SU-DHL-6 (cell line): ENCODE measurements around the gene CLIP2.
"Not testable (repeated sequence)": the region's sequence is repeated elsewhere in the genome, so short reads cannot be mapped to it uniquely, and the experiment has no call there.

ENCODE experiments used
- H2AFZ ChIP-seq: fragments of 200-600 bp; sonication (generic); 2 replicates; pipeline ENCODE4 v1.6.1; 2014; ENCODE audit warnings: low read depth, mild to moderate bottlenecking, moderate library complexity, mixed read lengths, antibody characterized with exemption, low read length; ENCODE audit not compliant: severe bottlenecking
- H3F3A ChIP-seq: fragments of 200-600 bp; shearing (Covaris generic); 2 replicates; pipeline ENCODE4 v1.6.0; 2016; ENCODE audit warnings: antibody characterized with exemption, mild to moderate bottlenecking; ENCODE audit not compliant: insufficient read depth
- H3K27ac ChIP-seq: fragments of 200-600 bp; sonication (generic); 2 replicates; pipeline ENCODE4 v1.5.1; 2016; ENCODE audit warnings: low read depth, mild to moderate bottlenecking, low read length, moderate library complexity, mixed read lengths
- H3K27me3 ChIP-seq: fragments of 200-600 bp; sonication (generic), shearing (Covaris generic); 2 replicates; pipeline ENCODE4 v1.6.0; 2014; ENCODE audit warnings: mild to moderate bottlenecking, low read length
- H3K36me3 ChIP-seq: fragments of 200-600 bp; sonication (generic); 2 replicates; pipeline ENCODE4 v1.6.1; 2014; ENCODE audit warnings: mild to moderate bottlenecking, low read length, mixed read lengths
- H3K4me2 ChIP-seq: fragments of 300-600, 200-600 bp; shearing (Covaris generic), sonication (generic); 2 replicates; pipeline ENCODE4 v1.6.0; 2014; ENCODE audit warnings: low read length, low read depth, mild to moderate bottlenecking; ENCODE audit not compliant: poor library complexity, severe bottlenecking
- H3K4me3 ChIP-seq: fragments of 200-600 bp; sonication (generic); 2 replicates; pipeline ENCODE4 v1.5.1; 2014; ENCODE audit warnings: antibody characterized with exemption, low read length, mild to moderate bottlenecking, mixed read lengths; ENCODE audit not compliant: insufficient read depth, poor library complexity, severe bottlenecking
- H3K79me2 ChIP-seq: fragments of 200-600 bp; sonication (generic); 2 replicates; pipeline ENCODE4 v1.6.1; 2014; ENCODE audit warnings: mild to moderate bottlenecking, low read length, moderate library complexity; ENCODE audit not compliant: insufficient read depth
- H3K9ac ChIP-seq: fragments of 200-600 bp; sonication (generic); 2 replicates; pipeline ENCODE4 v1.7.0; 2014; ENCODE audit warnings: mild to moderate bottlenecking, low read length
- H3K9me2 ChIP-seq: fragments of 200-600 bp; sonication (generic); replicated peaks from 2 replicates; pipeline ENCODE4 v1.6.1; 2014; ENCODE audit warnings: low read length; ENCODE audit not compliant: insufficient read depth
- H3K9me3 ChIP-seq: fragments of 200-600 bp; sonication (generic); 2 replicates; pipeline ENCODE4 v1.6.1; 2014; ENCODE audit warnings: low read length, mixed read lengths; ENCODE audit not compliant: insufficient read depth
- H4K20me1 ChIP-seq: fragments of 200-600 bp; sonication (generic); 2 replicates; pipeline ENCODE4 v1.6.1; 2014; ENCODE audit warnings: low read depth, mild to moderate bottlenecking, antibody characterized with exemption, low read length, moderate library complexity, mixed read lengths
- EZH2phosphoT487 ChIP-seq: fragments of 200-600 bp; sonication (generic), shearing (Covaris generic); conservative IDR thresholded peaks from 2 replicates; pipeline ENCODE4 v1.6.1; 2018; ENCODE audit warnings: mild to moderate bottlenecking, antibody characterized with exemption, low read length, moderate library complexity, mixed read lengths
- TF ChIP-seq, protein P1 (sequence below): fragments of 200-600 bp; sonication (generic); IDR thresholded peaks from one replicate; pipeline ENCODE4 v1.5.1; 2017; ENCODE audit warnings: antibody characterized with exemption, mild to moderate bottlenecking, low read length, moderate library complexity; ENCODE audit not compliant: insufficient read depth, poor library complexity, severe bottlenecking

Gene CLIP2

DNA sequence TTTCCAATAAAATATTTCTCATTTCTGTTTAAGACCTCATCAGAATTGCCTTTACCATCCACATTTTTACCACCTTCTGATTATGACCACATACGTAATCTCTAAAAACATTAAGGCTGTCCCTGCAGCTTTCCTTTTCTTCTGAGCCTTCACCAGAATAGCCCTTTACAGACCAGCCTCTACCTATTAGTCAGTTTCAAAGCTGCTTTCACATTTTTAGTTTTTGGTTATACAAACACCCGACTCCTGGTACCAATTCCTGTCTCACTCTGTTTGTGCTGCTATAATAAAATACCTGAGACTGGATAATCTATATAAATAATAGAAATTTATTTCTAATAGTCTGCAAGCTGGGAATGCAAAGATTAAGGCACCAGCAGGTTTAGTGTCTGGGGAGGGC is 149.1 kb downstream of the CLIP2 start:
- peaks cover 3% of the 10 kb centered on the region; the same call in 1 of the 2 replicates for H3K9me3 ChIP-seq
- H3K4me2 ChIP-seq = no peak overlapping the region
- TF ChIP-seq EZH2phosphoT487 = no peak
- TF ChIP-seq, protein P1, sequence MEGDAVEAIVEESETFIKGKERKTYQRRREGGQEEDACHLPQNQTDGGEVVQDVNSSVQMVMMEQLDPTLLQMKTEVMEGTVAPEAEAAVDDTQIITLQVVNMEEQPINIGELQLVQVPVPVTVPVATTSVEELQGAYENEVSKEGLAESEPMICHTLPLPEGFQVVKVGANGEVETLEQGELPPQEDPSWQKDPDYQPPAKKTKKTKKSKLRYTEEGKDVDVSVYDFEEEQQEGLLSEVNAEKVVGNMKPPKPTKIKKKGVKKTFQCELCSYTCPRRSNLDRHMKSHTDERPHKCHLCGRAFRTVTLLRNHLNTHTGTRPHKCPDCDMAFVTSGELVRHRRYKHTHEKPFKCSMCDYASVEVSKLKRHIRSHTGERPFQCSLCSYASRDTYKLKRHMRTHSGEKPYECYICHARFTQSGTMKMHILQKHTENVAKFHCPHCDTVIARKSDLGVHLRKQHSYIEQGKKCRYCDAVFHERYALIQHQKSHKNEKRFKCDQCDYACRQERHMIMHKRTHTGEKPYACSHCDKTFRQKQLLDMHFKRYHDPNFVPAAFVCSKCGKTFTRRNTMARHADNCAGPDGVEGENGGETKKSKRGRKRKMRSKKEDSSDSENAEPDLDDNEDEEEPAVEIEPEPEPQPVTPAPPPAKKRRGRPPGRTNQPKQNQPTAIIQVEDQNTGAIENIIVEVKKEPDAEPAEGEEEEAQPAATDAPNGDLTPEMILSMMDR = no peak
- H3K27me3 ChIP-seq = no peaks in the 10 kb centered on the region
- no peak overlapping the region for H3K27ac ChIP-seq
- no peaks in the 10 kb centered on the region for H4K20me1 ChIP-seq
- H3K36me3 ChIP-seq = no peaks in the 10 kb centered on the region; the same call in 1 of the 2 replicates
- no peaks in the 10 kb centered on the region for H3F3A ChIP-seq
- no peaks in the 10 kb centered on the region for H3K79me2 ChIP-seq
- H3K9me2 ChIP-seq = no peaks in the 10 kb centered on the region
- H3K4me3 ChIP-seq = no peak overlapping the region
- no peak overlapping the region for H3K9ac ChIP-seq
- no peak overlapping the region for H2AFZ ChIP-seq

DNA sequence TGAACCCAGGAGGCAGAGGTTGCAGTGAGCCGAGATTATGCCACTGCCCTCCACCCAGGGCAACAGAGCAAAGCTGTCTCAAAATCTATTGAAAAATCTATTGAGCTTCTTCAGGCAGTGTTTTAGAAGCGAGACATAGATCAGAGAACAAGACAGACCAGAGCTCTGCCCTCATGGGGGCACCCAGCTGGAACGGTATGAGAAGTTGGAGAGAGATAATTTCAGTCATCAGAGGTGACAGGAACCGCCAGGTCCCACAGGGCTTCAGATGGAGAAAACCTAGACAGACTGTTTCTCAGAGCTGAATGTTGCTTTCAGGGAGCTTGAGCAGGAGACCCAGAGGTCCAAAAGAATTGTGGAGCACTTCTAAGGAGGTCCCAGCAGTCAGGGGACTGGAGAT is 150.3 kb downstream of the CLIP2 start:
- H3K27me3 ChIP-seq = no peaks in the 10 kb centered on the region
- no peaks in the 10 kb centered on the region for H3K9me2 ChIP-seq
- no peak overlapping the region for H2AFZ ChIP-seq
- no peak overlapping the region for H3K4me3 ChIP-seq
- no peaks in the 10 kb centered on the region for H3K79me2 ChIP-seq
- H3K9ac ChIP-seq = no peak overlapping the region
- no peaks in the 10 kb centered on the region; the same call in 1 of the 2 replicates for H3K36me3 ChIP-seq
- H3F3A ChIP-seq = no peaks in the 10 kb centered on the region
- no peak for TF ChIP-seq EZH2phosphoT487
- TF ChIP-seq, protein P1 = no peak
- H3K4me2 ChIP-seq = no peak overlapping the region
- H3K27ac ChIP-seq = no peak overlapping the region
- H3K9me3 ChIP-seq = peaks cover 3% of the 10 kb centered on the region; the same call in 1 of the 2 replicates
- H4K20me1 ChIP-seq = no peaks in the 10 kb centered on the region

DNA sequence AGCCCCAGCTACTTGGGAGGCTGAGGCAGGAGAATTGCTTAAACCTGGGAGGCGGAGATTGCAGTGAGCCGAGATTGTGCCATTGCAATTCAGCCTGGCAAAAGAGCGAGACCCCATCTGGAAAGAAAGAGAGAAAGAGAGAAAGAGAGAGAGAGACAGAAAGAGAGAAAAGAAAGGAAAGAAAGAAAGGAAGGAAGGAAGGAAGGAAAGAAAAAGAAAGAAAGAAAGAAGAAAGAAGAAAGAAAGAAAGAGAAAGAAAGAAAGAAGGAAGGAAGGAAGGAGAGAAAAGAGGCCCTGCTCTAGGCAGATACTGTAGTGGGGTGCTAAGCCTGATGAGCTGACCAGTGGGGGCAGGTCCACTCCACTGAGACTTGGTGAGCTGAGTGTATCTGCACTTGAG is 150.9 kb downstream of the CLIP2 start:
- not testable (repeated sequence) for H3K4me2 ChIP-seq, H3K4me3 ChIP-seq, H3K9me3 ChIP-seq, H3K79me2 ChIP-seq, H3K27me3 ChIP-seq, H3K9ac ChIP-seq, H3F3A ChIP-seq, H3K27ac ChIP-seq, H2AFZ ChIP-seq, H4K20me1 ChIP-seq, H3K36me3 ChIP-seq, H3K9me2 ChIP-seq

DNA sequence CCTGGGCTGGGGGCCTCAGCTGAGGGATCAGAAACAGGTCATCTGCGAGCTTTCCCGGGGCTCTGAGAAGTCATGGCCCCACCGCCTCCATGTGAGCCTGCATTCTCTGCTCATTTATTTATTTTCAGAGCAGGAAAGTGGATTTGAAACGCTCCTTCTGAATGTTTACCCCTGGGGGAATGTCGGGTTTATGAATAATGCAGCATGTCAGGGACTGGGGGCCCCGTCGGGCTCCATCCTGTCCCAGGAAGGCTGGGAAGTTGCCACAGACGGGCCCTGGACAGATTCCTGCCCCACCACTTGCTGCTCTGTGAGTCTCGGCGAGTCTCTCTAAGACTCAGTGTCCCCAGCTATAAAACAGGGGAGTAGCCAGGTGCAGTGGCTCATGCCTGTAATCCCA is 152.6 kb downstream of the CLIP2 start:
- Histone ChIP-seq H3K27me3 (no peaks in the 10 kb centered on the region), H3K4me3 (no peak overlapping the region), H3K9ac (no peak overlapping the region), H3K27ac (no peak overlapping the region), H3F3A (no peaks in the 10 kb centered on the region), H3K79me2 (no peaks in the 10 kb centered on the region), H4K20me1 (no peaks in the 10 kb centered on the region), H3K36me3 (no peaks in the 10 kb centered on the region; the same call in 1 of the 2 replicates), H3K9me2 (no peaks in the 10 kb centered on the region), H3K4me2 (no peak overlapping the region), H2AFZ (no peak overlapping the region), H3K9me3 (peaks cover 3% of the 10 kb centered on the region; the same call in 1 of the 2 replicates)
- TF ChIP-seq, protein P1 = no peak
- no peak for TF ChIP-seq EZH2phosphoT487
